Prostate gland (tissue), 2 donors: ENCODE measurements around the gene SMTN.
"Not testable (repeated sequence)": the region's sequence is repeated elsewhere in the genome, so short reads cannot be mapped to it uniquely, and the experiment has no call there.

Experiments used
- POLR2A ChIP-seq: fragments of 450-650 bp; IDR thresholded peaks from one replicate; pipeline ENCODE4 v1.6.1; 2016; ENCODE audit warnings: antibody characterized with exemption, mild to moderate bottlenecking
- POLR2AphosphoS5 ChIP-seq: sonication (generic); formaldehyde crosslinking; IDR thresholded peaks from one replicate; pipeline ENCODE4 v1.6.1; 2017; ENCODE audit warnings: antibody characterized with exemption
- TF ChIP-seq, protein P1 (sequence below), 4 experiments: fragments of 200-600 bp in 2 of 4; fragments of 450-650 bp in 2 of 4; sonication (generic) in 2 of 4; IDR thresholded peaks; 1 replicate in 3 of 4; 2 replicates in 1 of 4; pipeline ENCODE4 v1.5.1; 2016 to 2019; ENCODE audit warnings: antibody characterized with exemption in 4 of 4, mild to moderate bottlenecking in 2 of 4, moderate library complexity in 2 of 4

GRCh38 chr22:31078389-31078788 lies 2.7 kb upstream of the SMTN start:
- TF ChIP-seq, protein P1, sequence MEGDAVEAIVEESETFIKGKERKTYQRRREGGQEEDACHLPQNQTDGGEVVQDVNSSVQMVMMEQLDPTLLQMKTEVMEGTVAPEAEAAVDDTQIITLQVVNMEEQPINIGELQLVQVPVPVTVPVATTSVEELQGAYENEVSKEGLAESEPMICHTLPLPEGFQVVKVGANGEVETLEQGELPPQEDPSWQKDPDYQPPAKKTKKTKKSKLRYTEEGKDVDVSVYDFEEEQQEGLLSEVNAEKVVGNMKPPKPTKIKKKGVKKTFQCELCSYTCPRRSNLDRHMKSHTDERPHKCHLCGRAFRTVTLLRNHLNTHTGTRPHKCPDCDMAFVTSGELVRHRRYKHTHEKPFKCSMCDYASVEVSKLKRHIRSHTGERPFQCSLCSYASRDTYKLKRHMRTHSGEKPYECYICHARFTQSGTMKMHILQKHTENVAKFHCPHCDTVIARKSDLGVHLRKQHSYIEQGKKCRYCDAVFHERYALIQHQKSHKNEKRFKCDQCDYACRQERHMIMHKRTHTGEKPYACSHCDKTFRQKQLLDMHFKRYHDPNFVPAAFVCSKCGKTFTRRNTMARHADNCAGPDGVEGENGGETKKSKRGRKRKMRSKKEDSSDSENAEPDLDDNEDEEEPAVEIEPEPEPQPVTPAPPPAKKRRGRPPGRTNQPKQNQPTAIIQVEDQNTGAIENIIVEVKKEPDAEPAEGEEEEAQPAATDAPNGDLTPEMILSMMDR (IDR thresholded peaks at IDR 0.05) = not testable (repeated sequence)
- not testable (repeated sequence) for TF ChIP-seq POLR2A, POLR2AphosphoS5
